Left ventricle myocardium superior (tissue), 1 donor: Measurements from ENCODE around the gene KREMEN1. TPM values are rescaled to one million over a fixed set of nuclear protein-coding genes. Genes with fewer than 3 reads are reported as not detected.

Experiments used
- ATAC-seq: fragments of 200-7000 bp; cut with Tn5 transposase; one replicate; pipeline ENCODE4 v1.9.1; 2020; ENCODE audit warnings: mild to moderate bottlenecking, moderate library complexity
- DNase-seq: peaks from one replicate; pipeline ENCODE4 v3.0.0-alpha.2; 2020
- intact Hi-C: fragments of 100-400 bp; cut with micrococcal nuclease; formaldehyde crosslinking; loops from one replicate; pipeline ENCODE4 v1.11.0; 2022
- total RNA-seq: library from RNA; stranded (reverse); fragmentation: NEBNext Ultra II Directional; extraction: Animal tissue kit (Norgen Biotek cat#: 25700); gene quantifications from one replicate; pipeline ENCODE4 v1.2.1, GENCODE V29; 2021
- donor health status: DM: no; HTN: yes; CAD: no; lungs with severe emphysema.

The KREMEN1 gene
- total RNA-seq, 1 donor from 2014 or later, result 68.2 TPM

DNA sequence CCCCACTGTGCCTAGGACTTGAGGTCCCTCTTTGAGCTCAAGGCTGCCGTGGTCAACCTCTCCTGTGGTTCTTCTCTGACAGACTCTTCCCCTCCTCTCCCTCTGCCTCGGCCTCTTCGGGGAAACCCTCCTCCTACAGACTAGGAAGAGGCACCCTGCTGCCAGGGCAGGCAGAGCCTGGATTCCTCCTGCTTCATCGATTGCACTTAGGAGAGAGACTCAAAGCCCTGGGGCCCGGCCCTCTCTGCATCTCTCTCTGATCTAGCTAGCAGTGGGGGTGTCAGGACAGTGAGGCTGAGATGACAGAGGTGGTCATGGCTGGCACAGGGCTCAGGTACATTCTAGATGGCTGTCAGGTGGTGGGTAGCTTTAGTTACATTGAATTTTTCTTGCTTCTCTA is 69.3 kb downstream of the KREMEN1 start:
- ATAC-seq (no peak), DNase-seq (no peak)
- intact Hi-C loops, result loop anchor here (10.0 kb wide), 1 partner anchor 1897 kb away; no protein-coding TSS in a partner anchor

GRCh38 chr22:29143941-29144785 is 71.3 kb downstream of the KREMEN1 start:
- DNase-seq (no peak), ATAC-seq (no peak)
- intact Hi-C loops, result loop anchor here (10.0 kb wide), 1 partner anchor 1899 kb away; no protein-coding TSS in a partner anchor

DNA sequence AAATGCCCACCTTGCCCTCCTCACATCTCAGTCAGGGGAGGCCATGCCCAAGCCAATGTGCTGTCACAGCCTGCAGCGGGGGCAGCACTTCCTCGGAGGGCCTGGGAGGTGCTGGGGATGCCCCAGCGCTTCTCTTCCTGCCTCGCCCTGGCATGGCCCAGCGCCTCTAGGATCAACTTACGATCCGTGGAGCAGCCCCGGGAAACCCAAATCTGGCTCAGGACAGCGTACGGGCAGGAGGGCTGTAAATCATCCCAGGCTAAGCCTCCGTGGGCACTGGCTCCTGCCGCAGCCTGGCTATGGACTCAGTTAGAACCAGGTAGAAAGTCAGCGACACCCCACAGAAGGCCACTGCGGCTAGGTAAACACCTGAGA is 71.9 kb downstream of the KREMEN1 start:
- no peak for ATAC-seq
- intact Hi-C loops, result loop anchor here (10.0 kb wide), 1 partner anchor 1900 kb away; no protein-coding TSS in a partner anchor
- no peak for DNase-seq

- intact Hi-C loops, result loop anchor here (10.0 kb wide), 1 partner anchor 1901 kb away; no protein-coding TSS in a partner anchor
- peak; percentile 31 for ATAC-seq
- DNase-seq, result peak; percentile 50
These were observed 72.7 kb downstream of the KREMEN1 start for GRCh38 chr22:29145321-29146072.

DNA sequence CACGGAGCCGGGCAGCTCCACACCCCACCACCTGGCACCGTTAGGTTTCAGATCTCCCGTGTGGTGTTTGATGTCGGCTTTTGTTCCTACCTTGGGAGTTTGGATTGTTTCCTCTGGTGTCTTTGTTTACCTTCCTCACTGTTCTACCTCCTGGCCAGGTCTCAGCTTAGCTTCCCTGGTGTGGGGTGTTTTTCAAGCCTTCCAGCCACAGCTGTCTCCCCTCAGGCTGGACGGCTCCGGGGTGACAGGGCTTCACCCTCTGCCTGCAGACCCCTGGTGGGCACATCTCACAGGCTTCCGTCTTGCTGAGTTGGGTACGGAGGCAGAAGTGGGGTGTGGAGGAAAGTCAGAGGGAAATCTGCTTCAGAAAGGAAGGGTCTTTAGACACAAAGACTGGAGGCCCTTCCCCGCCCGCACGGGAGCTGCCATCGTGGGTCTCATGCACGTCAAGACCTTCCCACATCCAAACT is 73.3 kb downstream of the KREMEN1 start:
- intact Hi-C loops, result loop anchor here (10.0 kb wide), 1 partner anchor 1901 kb away; no protein-coding TSS in a partner anchor
- ATAC-seq, result no peak
- no peak for DNase-seq

DNA sequence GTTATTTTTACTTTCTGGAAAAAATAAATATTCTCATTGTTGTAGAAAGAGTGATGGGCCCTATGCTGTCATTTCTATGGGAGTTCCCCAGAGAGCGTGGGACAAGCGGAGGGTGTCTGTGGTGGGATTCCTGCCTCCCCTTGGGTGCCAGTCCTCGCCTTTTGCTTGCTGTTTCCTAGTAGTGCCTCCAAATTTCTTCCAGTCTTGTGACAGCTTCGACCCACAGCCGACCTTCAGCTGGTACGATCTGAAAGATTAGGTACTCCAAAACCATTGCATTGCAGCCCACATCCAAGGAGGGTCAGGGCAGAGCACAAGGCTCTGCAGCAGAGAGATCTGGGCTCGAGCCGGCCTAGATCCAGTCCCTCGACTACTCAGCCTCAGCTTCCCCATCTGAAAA is 73.9 kb downstream of the KREMEN1 start:
- intact Hi-C loops, result loop anchor here (10.0 kb wide), 1 partner anchor 1902 kb away; no protein-coding TSS in a partner anchor
- DNase-seq, result no peak
- ATAC-seq, result no peak

GRCh38 chr22:29147331-29147899 is 74.6 kb downstream of the KREMEN1 start:
- no peak for DNase-seq
- ATAC-seq, result peak; percentile 10

GRCh38 chr22:29148036-29148435 is 75.2 kb downstream of the KREMEN1 start:
- ATAC-seq (no peak), DNase-seq (no peak)
- intact Hi-C loops, result loop anchor here (10.0 kb wide), 1 partner anchor 1903 kb away; no protein-coding TSS in a partner anchor

More at GRCh38 chr22:29147331-29147899, 74.6 kb downstream of the KREMEN1 start:
- intact Hi-C loops, result loop anchor here (10.0 kb wide), 1 partner anchor 1903 kb away; no protein-coding TSS in a partner anchor

DNA sequence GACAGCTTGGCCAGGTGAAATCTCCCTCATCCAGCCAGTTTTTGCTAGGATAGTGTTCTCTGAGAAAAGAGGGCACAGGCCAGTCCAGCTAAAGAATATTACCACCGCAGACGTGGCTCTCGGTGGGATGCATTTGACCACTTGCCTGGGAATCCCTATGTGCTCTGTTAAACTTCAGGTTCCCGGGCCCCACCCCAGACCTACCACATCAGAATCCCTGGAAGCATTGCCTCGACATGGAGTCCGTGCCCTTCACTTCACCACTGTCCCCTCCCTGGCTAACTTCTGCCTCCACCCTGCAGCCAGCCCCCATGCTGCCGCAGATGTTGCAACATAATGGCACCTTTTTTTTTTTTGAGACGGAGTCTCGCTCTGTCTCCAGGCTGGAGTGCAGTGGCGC is 76.0 kb downstream of the KREMEN1 start:
- DNase-seq, result no peak
- intact Hi-C loops, result loop anchor here (10.0 kb wide), 1 partner anchor 1904 kb away; no protein-coding TSS in a partner anchor
- no peak for ATAC-seq

- intact Hi-C loops, result loop anchor here (10.0 kb wide), 1 partner anchor 1905 kb away; no protein-coding TSS in a partner anchor
- peak; percentile 52 for ATAC-seq
- peak; percentile 58 for DNase-seq
These were observed 77.2 kb downstream of the KREMEN1 start for GRCh38 chr22:29149841-29150555.

DNA sequence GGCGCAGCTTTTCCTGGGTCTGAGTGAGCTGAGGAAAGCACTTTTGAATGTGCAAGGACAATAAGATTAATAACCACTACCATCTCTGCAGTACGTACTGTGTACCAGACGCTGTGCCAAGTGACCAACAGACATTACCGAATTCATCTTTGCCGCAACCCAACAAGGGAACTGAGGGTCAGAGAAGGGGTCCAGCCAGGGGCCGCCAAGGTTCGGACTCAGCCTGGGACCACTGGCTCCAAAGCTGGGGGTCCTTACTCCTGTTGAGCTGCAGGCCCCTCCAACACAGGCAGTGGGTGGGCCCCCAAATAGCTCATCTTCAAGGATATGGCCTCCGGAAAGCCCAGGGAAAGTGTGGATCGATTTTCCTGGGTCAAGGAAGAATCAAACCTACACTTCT is 77.9 kb downstream of the KREMEN1 start:
- intact Hi-C loops, result no loop called here
- ATAC-seq (no peak), DNase-seq (no peak)

GRCh38 chr22:29151316-29151715 is 78.5 kb downstream of the KREMEN1 start:
- intact Hi-C loops, result no loop called here
- ATAC-seq (no peak), DNase-seq (no peak)

GRCh38 chr22:29152045-29152953 is 79.5 kb downstream of the KREMEN1 start:
- DNase-seq (peak; percentile 44), ATAC-seq (peak; percentile 57)
- intact Hi-C loops, result no loop called here

DNA sequence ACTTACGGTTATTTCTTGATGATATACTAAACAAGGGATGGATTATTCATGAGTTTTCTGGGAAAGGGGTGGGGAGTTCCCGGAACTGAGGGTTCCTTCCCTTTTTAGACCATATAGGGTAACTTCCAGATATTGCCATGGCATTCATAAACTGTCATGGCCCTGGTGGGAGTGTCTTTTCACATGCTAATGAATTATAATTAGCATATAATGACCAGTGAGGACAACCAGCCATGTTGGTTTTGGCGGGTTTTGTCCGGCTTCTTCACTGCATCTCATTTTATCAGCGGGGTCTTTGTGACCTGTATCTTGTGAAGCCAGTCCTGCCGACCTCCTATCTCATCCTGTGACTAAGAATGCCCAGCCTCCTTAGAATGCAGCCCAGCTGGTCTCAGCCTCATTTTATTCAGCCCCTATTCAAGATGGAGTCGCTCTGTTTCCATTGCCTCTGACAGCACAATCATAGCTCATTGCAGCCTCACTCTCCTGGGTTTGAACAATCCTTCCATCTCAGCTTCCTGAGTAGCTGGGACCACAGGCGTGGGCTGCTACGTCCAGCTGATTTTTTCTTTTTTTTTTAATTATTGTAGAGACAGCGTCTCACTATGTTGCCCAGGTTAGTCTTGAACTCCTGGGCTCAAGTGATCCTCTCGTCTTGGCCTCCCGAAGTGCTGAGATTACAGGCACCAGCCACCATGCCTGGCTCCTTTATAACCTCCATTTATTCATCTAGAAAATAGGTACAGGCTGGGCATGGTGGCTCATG is 80.3 kb downstream of the KREMEN1 start:
- intact Hi-C loops, result no loop called here

GRCh38 chr22:29154364-29155048 is 81.7 kb downstream of the KREMEN1 start:
- ATAC-seq (peak; percentile 76), DNase-seq (peak; percentile 86)
- intact Hi-C loops, result no loop called here

More for the DNA sequence above, 80.3 kb downstream of the KREMEN1 start:
- no peak for DNase-seq
- peak; percentile 6 for ATAC-seq

DNA sequence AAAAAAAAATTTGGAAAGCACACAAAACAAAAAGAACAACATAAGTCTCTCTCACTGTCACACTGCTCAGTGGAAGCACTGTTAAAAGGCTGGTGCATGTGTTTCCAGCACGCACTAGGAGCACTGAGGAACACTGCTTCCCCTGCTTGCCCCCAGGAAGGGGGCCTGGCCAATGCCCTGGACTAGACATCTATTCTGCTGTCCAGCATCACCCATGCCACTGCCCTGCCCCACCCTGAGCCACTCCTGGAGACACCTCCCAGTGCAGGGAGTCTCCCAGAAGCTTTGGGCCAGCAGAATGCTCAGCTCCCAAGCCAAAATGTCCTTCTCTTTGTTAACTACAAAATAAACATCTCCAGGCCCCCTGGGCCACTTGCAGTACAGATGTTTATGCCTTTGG is 83.1 kb downstream of the KREMEN1 start:
- DNase-seq, result no peak
- intact Hi-C loops, result no loop called here

More for the DNA sequence above, 83.1 kb downstream of the KREMEN1 start:
- no peak for ATAC-seq
